Activated CD8-positive, alpha-beta memory T cell treated with anti-CD3 and anti-CD28 coated beads, Interleukin-2, amount 50 U/mL, for 1 hour (primary cell): Measurements from ENCODE around the gene ACAA1.

Experiments used
- DNase-seq: peaks from one replicate; pipeline ENCODE4 v3.0.0-alpha.2; 2020; ENCODE audit errors: extremely low read depth

ACAA1 gene

GRCh38 chr3:38154033-38154494 is 17.1 kb upstream of the ACAA1 start:
- no peak for DNase-seq

- no peak for DNase-seq
Measured at GRCh38 chr3:38153221-38153620, 16.3 kb upstream of the ACAA1 start.

- no peak for DNase-seq
Measured at GRCh38 chr3:38152609-38153008, 15.7 kb upstream of the ACAA1 start.

- DNase-seq: no peak
Measured at GRCh38 chr3:38151667-38152265, 14.8 kb upstream of the ACAA1 start.

- DNase-seq: no peak
Measured at GRCh38 chr3:38150780-38151528, 14.0 kb upstream of the ACAA1 start.

GRCh38 chr3:38149708-38150107 is 12.8 kb upstream of the ACAA1 start:
- DNase-seq: no peak

GRCh38 chr3:38148311-38148882 is 11.5 kb upstream of the ACAA1 start:
- DNase-seq: no peak

GRCh38 chr3:38147421-38147820 is 10.5 kb upstream of the ACAA1 start:
- DNase-seq: no peak

GRCh38 chr3:38146504-38146903 is 9.6 kb upstream of the ACAA1 start:
- no peak for DNase-seq

- no peak for DNase-seq
Measured at GRCh38 chr3:38143511-38143910, 6.6 kb upstream of the ACAA1 start.

- DNase-seq: no peak
Measured at GRCh38 chr3:38142959-38143358, 6.0 kb upstream of the ACAA1 start.

- no peak for DNase-seq
Measured at GRCh38 chr3:38141952-38142273, 5.0 kb upstream of the ACAA1 start.

GRCh38 chr3:38141173-38141951 is 4.4 kb upstream of the ACAA1 start:
- no peak for DNase-seq

GRCh38 chr3:38140326-38141172 is 3.6 kb upstream of the ACAA1 start:
- DNase-seq: no peak

- no peak for DNase-seq
Measured at GRCh38 chr3:38139652-38140051, 2.7 kb upstream of the ACAA1 start.

- DNase-seq: no peak
Measured at GRCh38 chr3:38139191-38139590, 2.3 kb upstream of the ACAA1 start.

GRCh38 chr3:38138349-38139190 is 1.6 kb upstream of the ACAA1 start, which contains the start of gene MYD88:
MYD88 (plus strand) TSS chr3:38138661; CDS start chr3:38138701, 40 bp downstream.
- peak; percentile 48 for DNase-seq

GRCh38 chr3:38137615-38138348 is 855 bp upstream of the ACAA1 start:
- DNase-seq: no peak

GRCh38 chr3:38136393-38136776 is 542 bp downstream of the ACAA1 start:
- no peak for DNase-seq
